Epithelial cell of prostate (primary cell): ENCODE data around the gene PDGFRB.

Source experiments
- DNase-seq: peaks from one replicate; pipeline ENCODE4 v3.0.0-alpha.2; 2011; ENCODE audit warnings: low read depth, low spot score
- H3K27ac ChIP-seq: fragments of 450-650 bp; 2 replicates; pipeline ENCODE4 v1.5.1; 2017; ENCODE audit warnings: mild to moderate bottlenecking

PDGFRB gene

GRCh38 chr5:150183436-150183835 lies 27.8 kb upstream of the PDGFRB start:
- H3K27ac ChIP-seq = no peak overlapping the region
- no peak for DNase-seq

- no peak for DNase-seq
- no peak overlapping the region for H3K27ac ChIP-seq
Measured at GRCh38 chr5:150182774-150183173, 27.1 kb upstream of the PDGFRB start.

DNA sequence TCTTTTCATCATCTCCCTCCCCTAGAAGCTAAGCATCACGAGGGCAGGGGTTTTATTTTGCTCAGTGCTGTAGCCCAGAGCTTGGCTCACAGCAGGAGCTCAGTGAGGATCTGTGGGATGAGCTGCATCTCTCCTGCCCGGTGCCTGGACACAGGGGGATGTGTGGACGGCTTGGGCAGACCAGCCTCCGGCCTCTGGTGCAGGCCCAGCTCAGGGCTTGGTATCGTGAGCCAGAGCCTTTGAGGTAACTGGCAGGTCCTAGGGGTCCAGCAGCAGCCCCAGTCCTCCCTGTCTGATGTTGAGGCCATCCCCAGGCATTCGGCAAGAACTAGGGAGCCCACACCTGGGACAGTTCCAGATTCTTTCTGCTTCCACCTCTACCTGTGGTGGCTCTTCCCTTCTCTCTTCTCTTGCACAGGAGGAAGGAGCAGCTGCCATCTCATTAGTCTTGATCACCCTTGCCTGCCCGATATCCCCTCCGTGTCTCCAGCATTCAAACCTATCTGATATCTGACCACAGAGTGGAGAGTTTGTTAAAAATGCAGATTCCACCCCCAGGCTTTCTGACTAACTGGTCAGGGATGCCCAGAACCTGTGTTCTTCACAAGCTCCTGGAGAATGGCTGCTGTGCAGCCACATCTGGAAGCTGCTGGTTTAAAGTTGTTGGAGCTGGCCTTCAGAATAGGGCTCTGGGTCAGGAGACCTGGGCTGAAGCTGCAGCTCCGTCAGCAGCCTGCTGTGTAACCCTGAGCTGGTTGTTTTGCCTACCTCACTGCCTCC lies 26.3 kb upstream of the PDGFRB start:
- DNase-seq = no peak
- H3K27ac ChIP-seq = no peak overlapping the region

DNA sequence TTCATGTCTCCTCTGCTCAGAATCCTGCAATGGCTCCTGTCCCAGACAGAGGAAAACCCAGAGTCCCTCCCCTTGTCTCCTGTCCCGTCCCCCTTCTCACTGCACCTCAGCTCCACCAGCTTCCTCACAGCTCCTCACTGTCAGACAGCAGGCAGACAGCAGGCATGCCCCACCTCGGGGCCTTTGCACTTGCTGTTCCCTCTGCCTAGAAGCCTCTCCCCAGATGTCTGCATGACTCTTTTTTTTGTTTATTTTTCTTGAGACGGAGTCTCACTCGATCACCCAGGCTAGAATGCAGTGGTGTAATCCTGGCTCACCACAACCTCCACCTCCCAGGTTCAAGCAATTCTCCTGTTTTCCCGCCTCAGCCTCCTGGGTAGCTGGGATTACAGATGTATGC lies 25.4 kb upstream of the PDGFRB start:
- H3K27ac ChIP-seq = no peak overlapping the region
- DNase-seq = no peak

DNA sequence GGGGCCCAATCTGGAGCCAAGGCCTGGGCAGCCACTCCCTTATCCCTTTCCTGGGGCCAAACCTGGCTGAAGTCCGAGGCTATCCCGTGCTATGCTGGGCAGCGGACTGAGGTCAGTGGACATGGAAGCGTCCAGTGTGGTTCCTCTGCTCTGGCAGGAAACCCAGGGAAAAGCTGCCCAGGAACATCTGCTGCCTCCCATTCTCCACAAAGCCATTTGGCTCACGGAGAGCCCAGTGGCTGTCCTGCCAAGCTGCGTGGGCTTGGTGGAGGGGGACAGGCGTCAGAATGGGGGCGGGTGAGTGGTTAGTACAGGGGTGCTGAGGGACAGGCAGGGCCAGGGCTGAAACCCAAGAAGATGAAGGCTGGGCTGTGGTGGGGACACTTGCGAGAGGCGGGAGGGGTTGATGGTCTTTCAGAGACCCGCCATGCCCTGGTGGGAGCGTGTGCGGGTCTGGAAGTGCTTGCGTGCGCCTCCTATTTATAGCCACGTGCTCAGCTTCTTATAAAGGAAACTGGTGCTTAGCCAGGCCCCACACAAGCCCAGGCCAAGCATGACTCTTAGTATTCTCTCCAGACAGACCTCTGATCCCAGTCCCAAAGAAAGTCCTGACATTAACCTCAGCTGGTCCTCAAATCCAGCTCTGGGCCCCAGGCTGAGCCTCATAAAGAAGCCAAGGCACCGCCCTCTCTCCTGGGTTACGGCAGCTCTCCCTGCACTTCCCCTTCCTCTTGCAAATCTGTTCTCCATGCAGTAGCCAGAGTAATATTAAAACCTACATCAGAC lies 24.8 kb upstream of the PDGFRB start:
- H3K27ac ChIP-seq = no peak overlapping the region
- no peak for DNase-seq

DNA sequence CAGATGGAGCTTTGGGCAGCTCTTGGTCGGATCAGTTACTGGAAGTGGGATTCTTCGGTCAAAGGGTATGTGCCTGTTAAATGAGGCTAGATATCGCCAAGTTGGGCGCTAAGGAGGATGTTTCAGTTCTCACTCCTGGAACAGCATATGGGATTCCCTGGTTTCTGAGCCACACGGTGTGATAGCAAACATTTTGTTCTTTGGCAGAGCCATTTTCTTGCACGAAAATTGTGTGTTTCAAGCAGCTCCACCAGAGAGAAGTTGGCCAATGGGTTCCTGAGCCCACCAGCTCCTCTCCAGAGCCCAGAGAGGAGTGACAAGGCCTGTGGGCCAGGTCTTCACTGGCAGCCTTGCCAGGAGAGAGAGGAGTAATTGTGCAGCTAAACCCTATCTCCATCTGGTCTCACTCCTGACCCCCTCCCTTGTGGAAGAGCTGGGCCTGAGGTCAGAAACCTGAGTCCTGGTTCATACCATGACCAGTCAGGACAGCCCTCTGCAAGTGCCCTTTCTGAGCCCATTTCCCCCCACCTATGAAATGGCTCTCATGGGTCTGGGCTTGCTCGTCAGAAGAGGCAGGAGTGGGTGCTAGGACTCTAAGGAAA lies 23.5 kb upstream of the PDGFRB start:
- no peak for DNase-seq
- H3K27ac ChIP-seq = no peak overlapping the region

DNA sequence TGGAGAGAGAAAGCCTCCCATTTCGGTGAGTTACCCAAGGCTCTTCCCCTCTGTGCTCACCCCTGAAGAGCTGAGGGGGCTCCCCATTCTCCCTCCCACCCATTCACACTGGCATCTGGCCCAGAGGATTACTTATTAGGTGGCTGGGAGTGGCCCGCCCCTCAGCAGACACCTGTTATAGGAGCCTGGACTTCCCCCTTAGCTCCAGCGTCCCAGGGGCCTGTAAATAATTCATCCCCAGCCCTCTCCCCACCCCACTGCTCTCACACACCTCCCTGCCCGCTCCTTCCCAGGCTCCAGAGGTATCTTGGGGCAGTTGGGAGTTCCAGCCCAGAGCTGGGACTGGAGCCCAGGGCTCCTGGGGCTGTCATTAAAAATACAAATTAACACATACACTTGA lies 22.6 kb upstream of the PDGFRB start:
- H3K27ac ChIP-seq = no peak overlapping the region
- no peak for DNase-seq

DNA sequence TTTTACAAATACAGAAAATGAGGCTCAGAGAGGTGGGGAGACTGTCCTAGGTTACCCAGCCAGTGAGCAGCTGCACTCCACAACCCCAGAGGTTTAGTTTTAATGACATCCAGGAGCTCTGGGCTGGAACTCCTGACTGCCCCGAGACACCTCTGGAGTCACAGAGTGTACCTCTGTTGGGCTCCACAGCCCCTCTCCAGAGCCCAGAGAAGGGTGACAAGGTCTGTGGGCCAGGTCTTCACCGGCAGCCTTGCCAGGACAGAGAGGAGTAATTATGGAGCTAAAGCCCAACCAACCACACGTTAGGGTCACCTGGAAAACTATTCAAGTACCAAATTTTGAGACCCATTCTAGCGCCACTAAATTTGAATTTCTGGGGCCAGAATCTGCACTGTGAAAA lies 22.1 kb upstream of the PDGFRB start:
- DNase-seq = no peak
- no peak overlapping the region for H3K27ac ChIP-seq

DNA sequence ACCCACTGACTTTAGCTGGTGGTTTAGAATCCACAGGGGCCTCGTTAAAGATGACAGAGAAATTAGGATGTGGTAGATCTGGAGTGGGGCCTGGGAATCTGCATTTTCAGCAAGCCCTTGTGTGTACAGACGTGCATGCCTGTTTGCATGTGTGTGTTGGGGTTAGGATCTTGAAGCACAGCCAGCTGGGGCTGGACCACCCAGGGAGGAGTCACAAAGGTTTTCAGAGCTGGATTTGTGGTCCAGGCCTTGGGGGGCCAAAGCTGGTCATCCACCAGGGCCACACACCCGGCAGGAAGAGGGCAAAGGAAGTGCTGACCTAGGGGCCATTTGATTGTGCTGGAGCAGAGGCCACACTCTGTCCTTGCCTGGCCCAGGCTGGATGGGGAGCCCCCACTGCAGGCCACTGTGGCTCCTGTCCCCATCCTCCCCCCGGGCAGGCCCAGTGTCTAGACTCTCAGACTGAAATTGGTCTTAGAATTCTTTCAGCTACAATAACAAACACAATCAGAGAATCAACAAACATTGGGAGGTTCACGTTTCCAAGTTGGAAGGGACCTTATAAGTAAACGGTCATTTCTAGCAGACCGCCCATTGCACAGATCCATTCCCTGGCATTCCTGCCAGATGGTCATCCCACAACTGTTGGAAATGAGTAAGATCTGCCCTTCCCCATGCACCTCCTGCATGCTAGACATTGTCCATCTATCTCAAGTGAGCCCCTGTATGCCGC lies 21.3 kb upstream of the PDGFRB start:
- DNase-seq = no peak
- no peak overlapping the region for H3K27ac ChIP-seq

DNA sequence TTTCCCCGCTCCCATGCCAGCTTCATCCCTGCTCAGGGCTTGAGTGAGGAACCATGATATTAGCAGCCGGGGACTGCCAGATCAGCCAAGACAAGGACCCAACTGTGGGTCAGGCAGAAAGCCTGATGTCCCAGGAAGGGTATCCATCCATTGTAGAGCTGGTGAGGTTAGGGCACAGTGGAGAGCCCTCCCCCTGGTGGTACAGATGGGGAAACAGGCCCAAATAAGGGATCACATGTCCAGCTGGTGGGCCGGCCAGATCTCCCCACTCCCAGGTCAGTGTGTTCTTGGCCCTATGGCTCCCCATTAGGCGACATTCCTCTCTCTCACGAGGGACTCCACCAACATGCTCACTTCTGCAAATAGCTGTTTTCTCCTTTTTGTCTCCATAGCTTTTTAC lies 19.9 kb upstream of the PDGFRB start:
- H3K27ac ChIP-seq = no peak overlapping the region

GRCh38 chr5:150175076-150175475 lies 19.4 kb upstream of the PDGFRB start:
- H3K27ac ChIP-seq = no peak overlapping the region

More for the DNA sequence above, 19.9 kb upstream of the PDGFRB start:
- no peak for DNase-seq

GRCh38 chr5:150174285-150174684 lies 18.6 kb upstream of the PDGFRB start:
- no peak for DNase-seq
- no peak overlapping the region for H3K27ac ChIP-seq

More at GRCh38 chr5:150175076-150175475, 19.4 kb upstream of the PDGFRB start:
- no peak for DNase-seq

DNA sequence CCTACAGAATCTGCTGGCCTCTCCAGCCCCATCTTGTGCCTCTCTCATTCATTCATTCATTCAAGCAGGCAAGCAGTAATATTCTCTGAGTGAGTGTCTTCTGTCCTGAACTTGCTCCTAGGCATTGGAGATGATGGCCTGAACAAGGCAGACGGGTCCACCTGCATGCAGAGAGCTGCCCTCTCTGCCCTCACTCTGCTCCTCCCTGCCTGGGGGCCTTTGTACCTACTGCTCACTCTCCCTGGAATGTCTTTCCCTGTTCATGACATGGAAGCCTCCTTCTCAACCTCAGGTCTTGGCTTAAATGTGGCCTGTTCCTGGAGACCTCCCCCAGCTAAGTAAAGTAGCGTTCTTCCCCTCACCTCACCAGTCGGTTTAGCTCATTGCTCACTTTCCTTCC lies 17.5 kb upstream of the PDGFRB start:
- no peak for DNase-seq
- no peak overlapping the region for H3K27ac ChIP-seq

DNA sequence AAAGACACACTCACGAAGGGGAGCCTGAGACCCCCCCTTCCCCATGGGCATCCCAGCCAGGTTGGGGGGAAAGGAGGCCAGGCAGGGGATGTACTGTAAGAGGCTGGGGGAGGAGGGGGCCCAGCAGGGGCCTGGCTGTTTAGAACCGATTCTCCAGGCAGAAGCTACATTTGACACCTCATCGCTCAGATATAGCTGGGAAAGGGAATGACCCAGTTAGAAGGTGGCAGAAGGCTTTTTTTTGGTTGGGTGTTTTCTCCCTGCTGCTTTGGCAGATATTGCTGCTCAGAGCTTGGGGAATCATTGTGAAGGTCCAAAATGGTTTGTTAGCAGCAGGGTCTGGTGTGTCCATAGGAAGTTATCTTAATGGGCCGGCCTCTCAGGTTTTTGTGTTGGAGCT lies 16.9 kb upstream of the PDGFRB start:
- H3K27ac ChIP-seq = no peak overlapping the region
- DNase-seq = no peak

DNA sequence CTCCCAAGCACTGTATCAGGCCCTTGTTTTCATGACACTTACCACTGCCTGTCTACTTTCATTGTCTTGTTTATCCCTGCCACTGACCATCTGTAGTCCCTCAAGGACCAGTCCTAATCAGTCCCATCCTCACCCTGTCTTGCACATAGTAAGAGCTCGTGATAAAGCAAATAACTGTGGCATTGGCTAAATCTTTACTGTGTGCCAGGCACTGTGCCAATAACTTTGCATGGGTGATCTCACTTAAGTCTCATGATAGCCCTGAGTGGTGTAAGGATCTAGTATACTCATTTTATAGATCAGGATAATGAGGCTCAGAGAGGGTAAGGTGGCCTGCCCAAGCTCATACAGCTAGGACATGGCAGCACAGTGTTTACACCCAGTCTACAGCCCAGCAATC lies 16.5 kb upstream of the PDGFRB start:
- no peak overlapping the region for H3K27ac ChIP-seq
- no peak for DNase-seq

- no peak overlapping the region for H3K27ac ChIP-seq
- DNase-seq = no peak
Measured at GRCh38 chr5:150168864-150169263, 13.2 kb upstream of the PDGFRB start.

- DNase-seq = no peak
Measured at GRCh38 chr5:150167908-150168307, 12.3 kb upstream of the PDGFRB start.

DNA sequence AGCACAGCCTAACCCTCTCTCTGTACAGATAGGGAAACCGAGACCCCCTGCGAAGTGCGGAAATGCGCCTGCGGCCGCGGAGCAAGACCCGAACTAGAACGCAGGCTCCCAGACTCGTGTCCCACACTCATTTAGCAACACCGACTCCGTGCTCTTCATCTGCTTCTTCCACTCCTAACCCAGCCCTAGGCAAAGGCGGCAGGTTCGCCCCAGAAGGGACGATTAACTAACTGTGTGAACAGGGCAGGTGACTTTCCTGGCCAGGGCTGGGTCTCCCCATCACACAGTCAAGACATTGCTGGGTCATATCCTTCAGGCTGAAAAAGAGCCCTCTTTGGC lies 11.8 kb upstream of the PDGFRB start:
- H3K27ac ChIP-seq = no peak overlapping the region
- DNase-seq = no peak

More at GRCh38 chr5:150167908-150168307, 12.3 kb upstream of the PDGFRB start:
- no peak overlapping the region for H3K27ac ChIP-seq

GRCh38 chr5:150166650-150167511 lies 11.2 kb upstream of the PDGFRB start, which contains the start of gene CDX1:
Gene CDX1, plus strand, starts transcription at chr5:150166778. Its CDS starts 99 bp downstream, at chr5:150166877.
- H3K27ac ChIP-seq = no peak within 1 kb of the TSS
- no peak for DNase-seq
